Stimulated activated CD8-positive, alpha-beta memory T cell treated with anti-CD3 and anti-CD28 coated beads, Interleukin-2, amount 100 ng/mL, for 1 hour (primary cell): ENCODE measurements around the gene VWA1.
"Not testable (repeated sequence)": the region's sequence is repeated elsewhere in the genome, so short reads cannot be mapped to it uniquely, and the experiment has no call there.

ENCODE experiments used
- DNase-seq, 2 donors: peaks; one replicate each; pipeline ENCODE4 v3.0.0-alpha.2; 2020; ENCODE audit warnings: low read depth in 2 of 2

VWA1 gene

DNA sequence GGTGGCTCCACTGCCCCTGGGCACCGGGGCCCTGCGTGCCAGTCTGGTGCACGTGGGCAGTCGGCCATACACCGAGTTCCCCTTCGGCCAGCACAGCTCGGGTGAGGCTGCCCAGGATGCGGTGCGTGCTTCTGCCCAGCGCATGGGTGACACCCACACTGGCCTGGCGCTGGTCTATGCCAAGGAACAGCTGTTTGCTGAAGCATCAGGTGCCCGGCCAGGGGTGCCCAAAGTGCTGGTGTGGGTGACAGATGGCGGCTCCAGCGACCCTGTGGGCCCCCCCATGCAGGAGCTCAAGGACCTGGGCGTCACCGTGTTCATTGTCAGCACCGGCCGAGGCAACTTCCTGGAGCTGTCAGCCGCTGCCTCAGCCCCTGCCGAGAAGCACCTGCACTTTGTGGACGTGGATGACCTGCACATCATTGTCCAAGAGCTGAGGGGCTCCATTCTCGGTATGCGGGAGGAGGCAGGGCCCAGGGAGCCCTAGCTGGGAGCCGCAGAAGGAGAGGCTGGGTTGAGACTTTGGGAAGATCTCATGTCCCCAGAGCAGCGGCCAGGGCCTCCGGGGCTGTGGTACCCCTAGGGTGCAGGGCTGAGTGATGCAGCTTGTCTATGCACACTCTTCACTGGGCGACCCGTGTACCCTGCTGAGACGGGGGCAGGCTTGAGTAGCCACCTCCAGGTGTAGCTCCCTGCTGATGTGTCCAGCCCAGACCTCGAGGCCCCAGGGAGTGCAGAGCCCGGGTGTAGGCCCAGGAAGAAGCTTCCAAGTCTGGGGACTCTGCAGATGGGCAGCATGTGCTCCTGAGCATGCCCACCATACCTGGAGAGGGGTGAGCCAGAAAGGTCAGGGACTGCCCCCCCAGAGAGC is 1.8 kb downstream of the VWA1 start:
- DNase-seq = no peak

DNA sequence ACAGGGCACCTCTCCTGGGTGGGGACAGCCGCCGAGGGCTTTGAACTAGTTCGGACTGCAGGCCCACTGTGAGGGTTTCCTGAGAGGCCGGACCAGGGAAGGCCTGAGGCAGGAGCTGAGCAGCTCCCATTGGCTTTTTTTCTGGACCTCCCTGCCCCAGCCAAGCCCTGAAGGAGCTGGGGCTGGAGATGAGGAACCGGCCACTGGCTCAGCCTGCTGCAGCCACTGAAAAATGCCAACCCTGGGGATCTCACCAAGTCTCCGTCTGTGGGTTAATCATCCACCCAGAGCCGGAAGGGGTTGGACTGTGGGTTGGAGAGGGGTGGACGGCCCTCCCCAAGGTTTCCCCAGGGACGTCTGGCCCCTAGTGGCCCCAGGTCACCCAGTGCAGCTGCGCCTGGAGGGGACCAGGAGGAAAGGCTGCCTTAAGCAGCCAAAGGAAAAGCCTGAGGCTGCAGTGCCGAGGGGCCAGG is 2.5 kb downstream of the VWA1 start:
- no peak for DNase-seq

GRCh38 chr1:1438531-1439381 is 3.3 kb downstream of the VWA1 start:
- DNase-seq = no peak

- DNase-seq = no peak
Observed at GRCh38 chr1:1439546-1440261, 4.2 kb downstream of the VWA1 start.

DNA sequence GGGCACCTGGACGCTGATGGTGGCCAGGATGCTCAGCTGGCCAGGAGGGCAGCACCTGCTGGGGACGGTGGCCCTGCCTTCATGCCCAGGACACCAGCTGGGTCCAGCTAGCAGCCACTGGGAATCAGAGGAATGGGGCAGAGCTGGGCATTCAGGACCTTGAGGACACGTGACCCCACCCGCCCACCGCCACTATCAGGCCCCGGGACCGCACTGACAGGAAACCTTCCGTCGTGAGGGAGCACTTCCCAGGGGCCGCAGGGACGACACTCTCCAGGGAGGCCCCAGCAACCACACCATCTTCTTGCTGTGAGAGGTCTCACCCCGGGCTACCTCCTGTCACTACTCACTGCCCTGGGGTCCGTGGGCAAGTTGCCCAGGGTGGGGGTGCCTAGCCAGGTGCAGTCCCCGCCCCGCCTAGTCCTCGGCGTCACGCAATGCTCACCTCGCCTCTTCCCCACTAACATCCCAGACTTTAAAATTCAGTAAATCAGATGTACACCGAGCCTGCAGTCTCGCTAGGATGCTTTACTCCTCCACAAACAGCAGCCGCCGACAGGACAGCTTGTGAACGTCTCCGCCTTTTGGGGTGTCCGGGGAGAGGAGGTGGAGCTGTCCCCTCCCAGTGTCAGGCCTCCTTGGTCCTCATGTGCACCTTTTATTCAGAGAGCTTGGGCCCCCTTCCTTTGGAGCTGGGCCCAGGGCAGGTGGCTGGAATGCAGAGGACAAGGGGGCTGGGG is 4.9 kb downstream of the VWA1 start:
- no peak for DNase-seq

GRCh38 chr1:1441002-1441888 is 5.8 kb downstream of the VWA1 start:
- peak; percentile 20 to 31 for DNase-seq

GRCh38 chr1:1442069-1442770 is 6.7 kb downstream of the VWA1 start:
- DNase-seq = no peak

GRCh38 chr1:1446631-1447030 is 11.1 kb downstream of the VWA1 start:
- not testable (repeated sequence) for DNase-seq

DNA sequence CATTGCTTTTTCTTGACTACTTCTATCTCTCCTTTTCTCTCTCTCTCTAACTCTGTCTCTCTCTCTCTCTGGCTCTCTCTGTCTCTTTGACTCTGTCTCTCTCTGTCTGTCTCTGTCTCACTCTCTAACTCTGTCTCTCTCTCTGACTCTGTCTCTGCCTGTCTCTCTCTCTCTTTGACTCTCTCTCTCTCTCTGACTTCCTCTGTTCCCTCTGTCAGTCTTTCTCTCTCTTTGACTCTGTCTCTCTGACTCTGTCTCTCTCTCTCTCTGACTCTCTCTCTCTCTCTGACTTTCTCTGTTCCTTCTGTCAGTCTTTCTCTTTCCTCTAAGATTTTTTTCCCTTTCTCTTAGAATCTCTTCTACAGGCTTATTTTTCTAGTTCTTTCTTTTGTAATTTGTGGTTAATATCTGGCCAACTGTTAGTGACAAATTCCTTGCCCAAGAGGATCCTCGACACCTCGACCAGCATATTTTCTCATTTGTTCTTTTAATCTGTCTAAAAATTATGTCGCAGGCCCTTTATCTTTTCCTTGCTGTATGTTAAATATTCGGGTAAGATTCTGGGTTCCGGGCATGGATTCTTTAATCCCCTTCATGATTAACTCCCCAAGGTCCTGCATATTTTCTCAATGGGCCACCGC is 13.7 kb downstream of the VWA1 start, which contains the start of gene ATAD3C:
ATAD3C (plus strand) TSS at position 591 of the 641 bp plus-strand sequence. CDS start 995 bp downstream, outside the sequence.
- DNase-seq = no peak

GRCh38 chr1:1450616-1451015 is 15.1 kb downstream of the VWA1 start:
- DNase-seq = not testable (repeated sequence)

DNA sequence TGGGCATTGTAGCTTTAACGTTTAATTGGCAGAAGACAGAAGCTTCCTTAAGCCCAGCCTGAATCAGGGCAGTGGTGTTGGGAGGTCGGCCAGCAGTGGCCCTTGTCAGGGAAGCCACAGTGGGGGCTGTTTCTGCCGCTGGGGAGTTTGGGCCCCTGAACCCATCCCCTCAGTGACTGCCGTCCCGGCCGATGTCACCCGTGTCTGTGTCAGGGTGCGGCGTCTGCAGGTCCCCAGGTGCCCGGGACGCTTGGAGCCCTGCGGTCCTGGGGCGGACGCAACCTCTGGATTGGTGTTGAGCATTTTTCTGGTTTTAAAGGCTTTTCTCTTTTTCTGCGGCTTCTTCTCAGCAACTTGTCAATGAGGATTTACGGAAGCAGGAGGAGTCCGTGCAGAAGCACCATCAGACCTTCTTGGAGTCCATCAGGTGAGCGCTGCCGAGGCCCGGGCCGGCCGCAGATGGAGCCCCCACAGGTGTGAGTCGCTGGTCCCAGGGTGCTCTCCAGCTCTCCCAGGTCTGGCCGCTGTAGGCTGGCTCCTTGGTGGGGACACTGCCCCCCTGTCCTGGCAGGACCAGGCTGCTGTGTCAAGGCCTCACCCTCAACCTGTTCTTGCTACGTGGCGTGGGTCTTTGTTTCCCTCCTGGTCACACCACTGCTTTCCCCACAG is 16.3 kb downstream of the VWA1 start:
- DNase-seq = no peak

GRCh38 chr1:1452365-1452739 is 16.9 kb downstream of the VWA1 start:
- not testable (repeated sequence) for DNase-seq

DNA sequence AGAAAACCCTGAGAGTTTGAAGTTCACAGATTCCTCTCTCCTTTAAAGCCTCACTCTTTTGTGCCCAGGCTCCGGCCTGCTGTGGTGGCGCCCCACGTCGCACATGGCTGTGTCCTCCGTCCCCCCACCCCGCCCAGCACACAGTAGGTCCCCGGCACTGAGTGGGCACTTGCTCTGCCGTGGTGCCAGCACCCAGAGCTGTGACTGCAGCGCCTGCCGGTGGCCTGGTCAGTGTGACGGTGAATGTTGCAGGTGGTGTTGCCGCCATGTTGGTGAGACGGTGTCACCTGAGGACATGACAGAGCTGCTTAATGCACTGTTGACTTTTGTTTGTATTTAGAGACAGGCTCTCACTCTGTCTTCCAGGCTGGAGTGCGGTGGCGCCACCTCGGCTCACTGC is 17.4 kb downstream of the VWA1 start:
- DNase-seq = no peak

DNA sequence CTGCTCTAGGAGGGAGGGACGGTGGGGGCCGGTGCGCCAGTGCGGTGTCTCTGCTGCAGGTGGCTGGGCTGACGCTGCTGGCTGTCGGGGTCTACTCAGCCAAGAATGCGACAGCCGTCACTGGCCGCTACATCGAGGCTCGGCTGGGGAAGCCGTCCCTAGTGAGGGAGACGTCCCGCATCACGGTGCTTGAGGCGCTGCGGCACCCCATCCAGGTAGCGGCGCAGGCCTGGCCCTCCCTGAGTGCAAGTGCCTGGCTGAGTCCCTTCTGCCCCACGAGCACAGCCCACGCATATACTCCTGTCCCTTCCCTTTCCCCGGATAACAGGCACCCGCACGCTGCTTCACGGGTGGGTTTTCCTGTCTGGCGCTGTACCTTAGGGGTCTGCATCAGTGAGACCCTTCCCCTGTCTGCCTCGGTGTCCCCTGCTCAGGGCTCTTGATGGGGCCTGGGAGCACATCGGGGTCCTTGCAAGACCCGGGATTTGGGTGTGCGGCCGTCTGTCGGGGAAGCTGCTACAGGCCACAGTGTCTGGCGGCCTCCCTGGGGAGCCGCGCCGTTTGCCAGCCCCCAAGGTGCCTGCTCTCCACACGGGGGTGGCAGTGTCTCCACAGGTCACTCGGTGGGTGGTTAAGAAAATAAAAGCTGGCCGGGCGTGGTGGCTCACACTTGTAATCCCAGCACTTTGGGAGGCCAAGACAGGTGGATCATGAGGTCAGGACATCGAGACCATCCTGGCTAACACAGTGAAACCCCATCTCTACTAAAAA is 19.0 kb downstream of the VWA1 start:
- not testable (repeated sequence) for DNase-seq

DNA sequence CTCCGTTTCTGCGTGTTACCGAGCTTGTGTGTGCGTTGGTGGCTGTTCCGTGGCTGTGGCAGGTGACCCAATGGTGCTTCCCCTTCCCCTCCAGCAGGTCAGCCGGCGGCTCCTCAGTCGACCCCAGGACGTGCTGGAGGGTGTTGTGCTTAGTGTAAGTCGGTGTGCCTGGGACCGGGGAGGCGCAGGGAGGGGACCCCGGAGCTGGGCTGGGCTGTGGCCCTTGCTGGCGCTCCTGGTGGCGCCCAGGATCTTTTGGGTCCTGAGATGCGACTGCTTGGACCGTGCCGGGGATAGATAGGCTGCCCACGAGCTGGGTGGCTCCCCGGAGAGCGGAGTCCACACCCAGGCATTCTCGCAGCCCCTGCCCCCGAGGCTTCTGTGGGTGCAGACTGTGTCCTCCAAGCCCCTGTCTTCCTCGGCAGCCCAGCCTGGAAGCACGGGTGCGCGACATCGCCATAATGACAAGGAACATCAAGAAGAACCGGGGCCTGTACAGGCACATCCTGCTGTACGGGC is 19.9 kb downstream of the VWA1 start:
- DNase-seq = no peak

GRCh38 chr1:1455934-1456333 is 20.4 kb downstream of the VWA1 start:
- DNase-seq = not testable (repeated sequence)

- DNase-seq = not testable (repeated sequence)
Observed at GRCh38 chr1:1456683-1457255, 21.3 kb downstream of the VWA1 start.
